Endothelial cell (in vitro differentiated cells): ENCODE results near the gene TOMM20. TPM values are rescaled to one million over a fixed set of nuclear protein-coding genes. Genes with fewer than 3 reads are reported as not detected.

Experiments
- DNase-seq: peaks from one replicate; pipeline ENCODE4 v3.0.0; 2021; ENCODE audit warnings: low spot score
- H3K27ac Mint-ChIP-seq: one replicate; pipeline ENCODE4 v1.8.0; 2021; ENCODE audit warnings: mixed read lengths, inconsistent platforms; ENCODE audit not compliant: unreplicated experiment
- H3K27me3 Mint-ChIP-seq: one replicate; pipeline ENCODE4 v1.8.0; 2021; ENCODE audit warnings: mild to moderate bottlenecking, moderate library complexity, mixed read lengths, inconsistent platforms; ENCODE audit not compliant: unreplicated experiment
- H3K36me3 Mint-ChIP-seq: one replicate; pipeline ENCODE4 v1.8.0; 2021; ENCODE audit warnings: mild to moderate bottlenecking, low read depth, mixed read lengths, inconsistent platforms; ENCODE audit not compliant: unreplicated experiment
- H3K4me1 Mint-ChIP-seq: one replicate; pipeline ENCODE4 v1.8.0; 2021; ENCODE audit warnings: mild to moderate bottlenecking, mixed read lengths, inconsistent platforms; ENCODE audit not compliant: unreplicated experiment
- H3K4me3 Mint-ChIP-seq: one replicate; pipeline ENCODE4 v1.8.0; 2021; ENCODE audit warnings: mild to moderate bottlenecking, mixed read lengths, inconsistent platforms; ENCODE audit not compliant: unreplicated experiment
- H3K9me3 Mint-ChIP-seq: one replicate; pipeline ENCODE4 v1.8.0; 2021; ENCODE audit warnings: mixed read lengths, inconsistent platforms; ENCODE audit not compliant: unreplicated experiment
- CTCF ChIP-seq: fragments of 200-600 bp; sonication (generic); IDR thresholded peaks from one replicate; pipeline ENCODE4 v1.5.0; 2021; ENCODE audit warnings: antibody characterized with exemption; ENCODE audit not compliant: unreplicated experiment
- total RNA-seq: library from RNA; stranded (reverse); fragmentation: NEBNext Ultra II Directional; extraction: Animal tissue kit (Norgen Biotek cat#: 25700); gene quantifications from one replicate; pipeline ENCODE4 v1.2.1, GENCODE V29; 2021; ENCODE audit not compliant: unreplicated experiment

TOMM20 gene
- total RNA-seq, 1 donor from 2014 or later: 105 TPM

GRCh38 chr1:235076504-235077162 is 52.0 kb downstream of the TOMM20 start:
- H3K9me3 Mint-ChIP-seq: no peaks in the 10 kb centered on the region
- H3K4me1 Mint-ChIP-seq: peaks cover 36% of the 10 kb centered on the region
- DNase-seq: no peak
- no peak overlapping the region for H3K27ac Mint-ChIP-seq
- H3K36me3 Mint-ChIP-seq: no peaks in the 10 kb centered on the region
- peaks cover 7% of the 10 kb centered on the region for H3K27me3 Mint-ChIP-seq
- H3K4me3 Mint-ChIP-seq: no peak overlapping the region
- no peak for TF ChIP-seq CTCF

- H3K27ac Mint-ChIP-seq: peak overlapping the region; percentile 65
- DNase-seq: no peak
- H3K4me3 Mint-ChIP-seq: no peak overlapping the region
- H3K27me3 Mint-ChIP-seq: peaks cover 5% of the 10 kb centered on the region
- H3K4me1 Mint-ChIP-seq: peaks cover 31% of the 10 kb centered on the region
- H3K9me3 Mint-ChIP-seq: no peaks in the 10 kb centered on the region
- TF ChIP-seq CTCF: no peak
- H3K36me3 Mint-ChIP-seq: no peaks in the 10 kb centered on the region
Observed at GRCh38 chr1:235075777-235076308, 52.8 kb downstream of the TOMM20 start.

GRCh38 chr1:235075048-235075776 is 53.4 kb downstream of the TOMM20 start:
- Mint-ChIP-seq H3K36me3 (no peaks in the 10 kb centered on the region), H3K4me1 (peaks cover 31% of the 10 kb centered on the region), H3K27ac (peak overlapping the region; percentile 65), H3K27me3 (peaks cover 5% of the 10 kb centered on the region), H3K9me3 (no peaks in the 10 kb centered on the region), H3K4me3 (no peak overlapping the region)
- DNase-seq: no peak
- no peak for TF ChIP-seq CTCF

DNA sequence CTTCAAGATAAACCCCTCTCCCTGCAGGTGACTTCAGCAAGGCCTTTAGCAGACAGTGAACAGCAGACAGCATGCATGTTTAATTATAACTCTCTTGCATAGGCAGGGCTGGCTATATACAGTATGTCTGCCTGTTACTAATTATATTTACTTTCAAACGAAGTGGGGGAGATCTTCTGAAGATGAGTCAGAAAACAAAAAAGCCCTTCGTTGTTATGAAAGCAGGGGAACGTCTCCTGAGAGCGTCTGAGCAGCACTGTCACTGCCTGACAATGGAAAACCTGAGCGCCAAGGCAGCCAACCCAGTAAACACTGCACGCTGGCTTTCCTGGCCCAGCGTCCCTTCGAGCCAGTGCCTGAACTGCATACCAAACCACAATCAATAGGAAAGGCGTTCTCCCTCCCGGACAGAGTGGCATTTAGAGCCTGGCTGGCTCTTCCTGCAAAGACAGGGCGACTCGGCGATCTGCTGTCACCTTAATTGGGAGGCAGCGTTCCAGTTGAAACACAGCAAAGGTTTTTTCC is 54.1 kb downstream of the TOMM20 start:
- Mint-ChIP-seq H3K27me3 (peaks cover 5% of the 10 kb centered on the region), H3K4me3 (no peak overlapping the region), H3K4me1 (peaks cover 31% of the 10 kb centered on the region), H3K9me3 (no peaks in the 10 kb centered on the region), H3K27ac (peak overlapping the region; percentile 46), H3K36me3 (no peaks in the 10 kb centered on the region)
- no peak for TF ChIP-seq CTCF
- DNase-seq: peak; percentile 18
